Measurements from ENCODE around the gene C11orf58.

C11orf58 gene

DNA sequence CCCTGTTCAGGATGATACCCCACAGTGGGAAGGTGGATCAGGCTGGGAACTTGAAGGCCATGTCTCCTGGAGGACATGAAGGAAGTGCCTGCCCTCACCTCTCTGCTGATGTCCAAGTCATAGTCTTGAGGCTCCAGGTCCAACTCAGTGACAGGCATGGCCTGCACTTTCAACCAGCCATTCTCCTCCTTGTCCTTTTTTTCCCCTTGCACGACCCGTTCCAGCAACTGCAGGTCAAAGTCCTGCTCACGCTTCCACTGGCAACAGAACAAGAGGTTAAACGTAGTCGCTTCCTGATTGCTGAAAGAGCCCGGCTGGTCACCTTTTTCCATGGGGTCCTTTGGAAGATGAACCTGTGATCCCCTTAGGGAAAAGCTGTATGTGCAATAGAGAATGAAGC lies 47.7 kb downstream of the C11orf58 start:
- no peak for DNase-seq

- DNase-seq = no peak
These were observed 48.7 kb downstream of the C11orf58 start for GRCh38 chr11:16787035-16787742.

- DNase-seq = peak; percentile 25
These were observed 50.0 kb downstream of the C11orf58 start for GRCh38 chr11:16788141-16789062.

DNA sequence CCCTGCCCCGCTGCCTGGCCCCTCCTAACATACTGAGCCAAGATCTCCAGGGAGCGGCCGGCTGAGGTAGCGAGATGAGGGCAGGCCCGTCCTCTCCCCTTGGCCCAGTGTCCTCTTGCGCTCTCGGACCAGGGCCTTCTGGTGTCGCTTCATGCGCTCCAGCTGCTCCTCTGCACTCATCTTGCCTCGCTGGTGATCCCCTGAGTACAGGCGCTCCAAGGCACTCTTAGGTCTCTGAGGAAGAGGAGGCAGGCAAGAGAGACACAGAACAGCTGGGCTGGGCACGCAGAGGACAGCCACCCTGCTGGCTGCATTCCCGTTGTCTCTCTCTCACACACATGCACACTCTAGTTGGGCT lies 50.6 kb downstream of the C11orf58 start:
- no peak for DNase-seq

- DNase-seq = no peak
These were observed 51.4 kb downstream of the C11orf58 start for GRCh38 chr11:16789560-16790485.

DNA sequence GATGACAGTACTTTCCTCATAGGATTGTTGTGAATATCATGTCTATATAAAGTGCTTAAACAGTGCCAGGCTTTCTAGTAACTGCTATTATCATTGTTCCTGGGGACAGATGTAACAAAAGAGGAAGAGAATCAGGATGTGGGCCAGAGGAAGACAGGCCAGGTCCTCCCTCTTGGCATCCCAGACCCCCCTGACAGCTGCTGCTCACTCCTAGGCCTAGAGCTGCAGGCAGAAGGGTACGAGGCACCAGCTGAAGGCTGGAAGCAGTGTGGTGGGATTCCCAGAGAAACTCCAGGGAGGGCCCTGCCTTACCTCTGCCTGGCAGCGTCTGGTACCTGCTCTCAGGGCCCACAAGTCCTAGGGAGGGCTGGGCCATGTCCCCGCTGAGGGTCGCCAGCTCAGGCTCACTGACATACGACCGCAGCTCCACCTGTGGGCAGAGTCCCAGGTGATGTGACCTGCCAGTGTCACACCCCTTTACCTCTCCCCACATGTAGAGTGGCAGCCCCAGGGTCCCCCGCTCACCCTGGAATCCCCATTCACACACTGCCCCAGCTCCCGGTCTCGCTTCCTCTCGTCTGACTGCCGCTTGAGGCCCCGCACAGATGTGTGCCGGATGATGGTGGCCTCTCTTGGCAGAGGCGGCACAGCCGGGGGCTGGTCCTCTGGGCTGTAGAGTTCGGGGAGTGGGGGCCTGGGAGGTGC lies 52.2 kb downstream of the C11orf58 start:
- DNase-seq = no peak

GRCh38 chr11:16791191-16791961 lies 52.9 kb downstream of the C11orf58 start:
- no peak for DNase-seq

DNA sequence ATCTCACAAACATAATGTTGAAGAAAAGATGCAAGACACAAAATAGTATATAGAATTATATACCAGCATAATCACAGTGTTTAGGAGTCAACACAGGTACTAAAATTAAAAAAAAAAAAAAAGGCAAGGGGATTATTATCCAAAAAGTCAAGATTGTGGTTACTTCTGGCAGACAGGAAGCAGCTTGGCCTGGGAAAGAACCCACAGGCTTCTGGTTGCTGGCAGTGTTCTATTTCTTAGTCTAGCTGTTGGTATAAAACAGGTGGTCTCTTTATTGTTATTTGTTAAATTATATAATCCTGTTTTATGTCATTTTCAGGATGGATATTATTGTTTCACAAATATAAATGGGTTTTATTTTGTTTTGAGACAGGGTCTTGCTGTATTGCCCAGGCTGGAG lies 54.0 kb downstream of the C11orf58 start:
- DNase-seq = no peak

GRCh38 chr11:16793009-16793408 lies 54.6 kb downstream of the C11orf58 start:
- DNase-seq = no peak

DNA sequence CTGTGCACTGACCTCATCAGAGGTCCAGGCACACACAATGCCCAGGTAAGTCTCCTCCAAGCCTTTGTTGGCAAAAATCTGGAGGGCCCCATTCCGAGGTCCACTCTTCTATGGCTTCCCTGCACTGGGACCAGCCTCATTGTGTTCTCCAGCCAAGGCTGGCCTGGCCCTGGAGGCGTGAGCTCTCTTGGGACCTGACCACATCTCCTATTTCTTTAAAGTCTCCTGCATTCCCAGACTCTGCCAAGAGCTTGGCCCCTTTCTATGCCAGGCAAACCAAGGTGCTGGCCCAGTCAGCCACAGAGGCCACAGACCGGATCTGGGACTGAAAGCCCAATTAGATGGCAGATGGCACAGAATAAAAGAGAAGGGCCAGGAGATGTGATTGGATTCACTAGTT lies 55.1 kb downstream of the C11orf58 start:
- no peak for DNase-seq

DNA sequence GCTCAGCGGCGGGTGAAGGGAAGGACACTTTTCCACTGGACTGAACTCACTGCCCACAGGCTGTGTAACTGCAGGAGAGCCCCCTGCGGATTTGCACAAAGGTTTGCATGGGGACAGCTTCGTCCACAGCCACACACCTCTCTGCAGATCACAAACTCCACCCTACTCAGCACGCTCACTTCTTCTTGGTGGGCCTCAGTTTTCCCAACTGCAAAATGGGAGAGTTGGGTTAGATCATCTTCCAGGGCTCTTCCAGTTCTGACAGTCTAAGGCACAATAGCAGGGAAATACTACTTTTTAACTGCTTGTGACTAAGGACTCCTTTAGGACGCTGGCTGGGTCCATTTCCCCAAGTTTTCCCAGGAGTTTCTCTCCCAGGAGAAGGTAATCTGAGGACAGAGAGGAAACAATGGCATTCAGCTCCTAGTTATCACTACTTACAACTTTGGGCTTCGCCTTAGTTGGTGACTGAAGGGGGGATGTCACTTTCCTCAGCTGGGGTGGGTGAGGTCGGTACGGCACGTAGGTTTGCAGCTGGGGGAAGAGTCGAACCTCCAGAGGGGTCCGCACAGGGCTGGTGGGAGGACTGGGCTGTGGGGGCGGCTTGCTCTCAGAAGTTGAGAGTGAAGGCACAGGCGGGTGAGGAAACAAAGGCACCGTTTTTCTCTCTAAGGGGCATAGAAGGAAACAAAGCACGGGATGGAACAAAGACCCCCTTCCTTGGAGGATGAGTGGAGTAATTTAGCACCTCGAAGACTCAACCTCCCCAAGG lies 55.8 kb downstream of the C11orf58 start:
- DNase-seq = no peak

DNA sequence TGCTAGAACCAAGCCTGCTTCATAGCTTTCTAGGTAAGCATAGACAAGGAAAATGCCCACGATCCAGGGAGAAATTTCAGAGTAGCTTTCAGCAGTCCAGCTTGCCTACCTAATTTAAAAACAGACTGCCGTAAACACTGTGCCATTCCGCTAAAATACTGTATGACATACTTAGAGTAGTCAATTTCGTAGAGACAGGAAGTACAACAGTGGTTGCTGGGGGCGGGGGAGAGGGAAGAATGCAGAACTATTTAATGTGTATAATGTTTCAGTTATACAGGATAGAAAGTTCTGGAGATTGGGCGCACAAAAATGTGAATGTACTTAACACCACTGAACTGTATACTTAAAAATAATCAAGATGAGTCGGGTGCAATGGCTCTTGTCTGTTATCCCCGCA lies 56.7 kb downstream of the C11orf58 start:
- DNase-seq = no peak

DNA sequence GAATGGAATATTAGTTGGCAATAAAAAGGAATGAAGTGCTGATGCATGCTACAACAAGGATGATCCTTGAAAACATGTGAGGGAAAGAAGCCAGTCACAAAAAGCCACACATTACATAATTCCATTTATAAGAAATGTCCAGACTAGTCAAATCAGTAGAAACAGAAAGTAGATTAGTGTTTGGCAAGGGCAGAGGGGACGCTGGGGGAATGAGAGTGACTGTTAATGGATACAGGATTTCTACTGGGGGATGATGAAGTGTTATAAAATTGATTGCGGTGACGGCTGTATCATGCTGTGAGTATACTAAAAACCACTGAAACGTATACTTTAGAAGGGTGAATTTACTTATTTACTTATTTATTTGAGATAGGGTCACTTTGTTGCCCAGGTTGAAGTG lies 57.9 kb downstream of the C11orf58 start:
- no peak for DNase-seq

DNA sequence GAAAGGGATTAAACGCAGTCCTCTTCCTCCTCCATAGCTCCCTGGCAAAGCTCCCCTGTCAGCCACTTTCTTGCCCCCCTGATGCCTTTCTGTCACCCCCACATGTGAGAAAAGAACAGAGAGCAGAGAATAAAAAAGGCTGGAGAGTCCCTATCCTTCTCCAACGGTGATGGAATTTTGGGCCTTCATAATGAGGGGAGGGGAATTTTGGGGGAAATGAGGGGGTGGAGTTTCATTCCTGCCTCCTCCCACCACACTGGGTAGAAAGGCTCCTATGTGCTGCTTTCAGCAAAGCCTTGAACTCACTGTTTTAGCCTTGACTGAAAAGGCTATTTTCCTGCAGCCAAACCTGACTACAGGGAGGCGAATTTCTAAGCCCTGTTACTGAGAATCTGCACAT lies 59.3 kb downstream of the C11orf58 start:
- DNase-seq = no peak

DNA sequence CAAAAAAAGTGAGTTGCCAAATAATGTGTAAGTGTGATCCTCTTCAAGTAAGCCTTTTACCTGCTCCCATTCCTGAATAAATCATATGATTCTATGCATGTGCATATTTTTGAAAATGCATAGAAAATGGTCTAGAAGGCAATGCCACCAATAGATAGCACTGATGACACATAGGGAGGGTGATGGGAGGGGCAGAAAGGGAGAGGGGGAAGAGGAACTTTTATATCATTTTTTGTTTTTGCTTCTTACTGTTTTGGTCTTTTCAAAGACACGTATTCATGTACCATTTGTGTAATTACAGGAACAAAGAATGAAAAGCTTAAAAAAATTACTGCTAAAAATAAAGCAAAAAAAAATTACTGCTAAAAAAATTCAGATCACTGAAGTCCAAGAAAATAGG lies 60.8 kb downstream of the C11orf58 start:
- no peak for DNase-seq

DNA sequence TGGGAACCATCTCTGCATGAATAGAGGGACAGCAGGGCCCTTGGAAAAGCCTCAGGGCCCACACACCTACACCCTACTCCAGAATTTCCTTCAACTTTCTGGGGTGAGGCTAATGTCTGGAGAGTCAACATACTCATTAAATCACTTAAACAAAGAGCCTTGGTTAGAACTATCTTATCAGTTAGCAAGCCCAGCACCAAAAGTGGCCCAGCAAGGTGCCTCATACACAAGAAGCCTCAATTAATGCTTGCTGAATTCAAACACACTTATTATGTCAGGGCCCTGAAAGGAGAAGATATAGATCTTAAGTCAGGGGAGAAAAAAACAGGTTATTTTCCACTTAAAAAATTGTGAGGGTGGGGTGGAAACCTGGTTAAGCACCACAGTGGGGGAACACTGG lies 61.4 kb downstream of the C11orf58 start:
- no peak for DNase-seq

- DNase-seq = no peak
These were observed 61.9 kb downstream of the C11orf58 start for GRCh38 chr11:16800382-16800781.

- DNase-seq = no peak
These were observed 63.0 kb downstream of the C11orf58 start for GRCh38 chr11:16801288-16801980.

DNA sequence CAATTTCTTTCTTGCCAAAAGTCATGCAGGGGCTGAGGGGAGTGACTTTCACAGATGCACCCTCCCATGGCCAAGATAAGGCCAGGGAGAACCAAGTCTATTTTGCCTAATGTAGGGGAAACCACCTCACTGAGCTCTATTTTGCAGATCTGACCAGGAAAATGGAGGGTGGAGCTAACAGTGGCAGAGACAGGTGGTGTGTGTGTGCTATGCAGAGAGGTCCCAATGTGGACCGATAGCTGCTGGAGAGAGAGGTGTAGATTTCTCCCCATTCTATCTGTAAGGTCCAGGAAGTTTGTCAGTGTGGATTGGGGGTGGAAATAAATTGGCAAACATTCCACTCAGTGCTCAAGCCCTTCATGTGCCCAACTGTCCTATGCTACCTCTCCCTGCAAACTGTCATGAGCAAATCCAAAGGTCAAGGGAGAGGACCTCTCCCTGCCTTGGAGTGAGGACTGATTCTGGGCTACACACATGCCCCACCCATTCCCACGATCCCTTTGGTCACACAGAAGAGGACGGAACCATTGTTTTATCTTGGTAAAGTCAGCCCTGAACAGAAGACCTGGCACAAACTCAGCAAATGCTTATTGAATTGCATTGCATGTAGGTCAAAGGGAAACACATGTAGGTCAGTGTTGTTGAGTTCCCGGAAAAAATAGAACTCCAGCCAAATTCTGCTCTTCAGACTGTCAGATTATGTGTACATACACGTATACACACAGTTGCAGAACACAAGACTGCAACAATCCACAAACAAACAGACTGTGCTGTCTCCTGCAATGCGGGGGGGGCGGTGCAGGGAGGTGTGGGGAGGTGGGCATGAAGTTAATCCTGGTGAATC lies 65.9 kb downstream of the C11orf58 start:
- DNase-seq = no peak

Measured in NCI-H2171 treated with DMSO at 0.1 percent for 48 hours (cell line).